PC-3 (cell line): ENCODE data around the gene MAP4K2. TPM values are rescaled to one million over a fixed set of nuclear protein-coding genes. Genes with fewer than 3 reads are reported as not detected.

Experiments
- ATAC-seq: fragments of 200-7000 bp; cut with Tn5 transposase; 2 replicates; pipeline ENCODE4 v1.9.1; 2020; ENCODE audit warnings: mild to moderate bottlenecking, moderate library complexity
- BruUV-seq: library from RNA; stranded (reverse); fragments of 400-500 nt; replicated peaks from 2 replicates; lab custom pipeline; 2021; lab: Mats Ljungman, UMichigan
- CTCF ChIA-PET: fragments of 300-600 bp; sonication (Branson Sonifier 250); formaldehyde crosslinking; loops from one replicate; lab custom pipeline; 2022; ENCODE audit warnings: antibody characterized with exemption; lab: Charles Lee
- POLR2A ChIA-PET: fragments of 300-600 bp; sonication (Branson Sonifier 250); formaldehyde crosslinking; loops from one replicate; lab custom pipeline; 2022; ENCODE audit warnings: antibody characterized with exemption; ENCODE audit not compliant: unreplicated experiment; lab: Charles Lee
- DNase-seq: peaks from one replicate; pipeline ENCODE4 v3.0.0-alpha.2; 2015
- H2AFZ ChIP-seq: fragments of 300-600 bp; sonication (generic); 2 replicates; pipeline ENCODE4 v1.6.0; 2016; ENCODE audit warnings: antibody characterized with exemption, low read length
- H3F3A ChIP-seq: fragments of 300-600 bp; sonication (generic); one replicate; pipeline ENCODE4 v1.6.0; 2017; ENCODE audit warnings: antibody characterized with exemption, low read length, control low read depth, mild to moderate bottlenecking; ENCODE audit not compliant: unreplicated experiment
- H3K27ac ChIP-seq: fragments of 300-600 bp; sonication (generic); 2 replicates; pipeline ENCODE4 v1.5.1; 2016; ENCODE audit warnings: mild to moderate bottlenecking, low read length
- H3K27me3 ChIP-seq: fragments of 300-600 bp; sonication (generic); 2 replicates; pipeline ENCODE4 v1.6.1; 2016; ENCODE audit warnings: low read length, mixed read lengths
- H3K36me3 ChIP-seq: fragments of 300-600 bp; sonication (generic); 2 replicates; pipeline ENCODE4 v1.6.1; 2016; ENCODE audit warnings: low read depth, mixed run types, low read length, mixed read lengths
- H3K4me1 ChIP-seq: fragments of 300-600 bp; sonication (generic); 2 replicates; pipeline ENCODE4 v1.5.1; 2016; ENCODE audit warnings: low read length; ENCODE audit not compliant: insufficient read depth
- H3K4me2 ChIP-seq: fragments of 300-600 bp; sonication (generic); 2 replicates; pipeline ENCODE4 v1.6.0; 2016; ENCODE audit warnings: low read length
- H3K4me3 ChIP-seq: fragments of 300-600 bp; sonication (generic); 2 replicates; pipeline ENCODE4 v1.5.1; 2016; ENCODE audit warnings: mild to moderate bottlenecking, low read length, mixed read lengths
- H3K79me2 ChIP-seq: fragments of 300-600 bp; sonication (generic); 2 replicates; pipeline ENCODE4 v1.6.1; 2017; ENCODE audit warnings: low read length, mixed read lengths
- H3K9ac ChIP-seq: fragments of 300-600 bp; sonication (generic); 2 replicates; pipeline ENCODE4 v1.6.0; 2016; ENCODE audit warnings: mild to moderate bottlenecking, low read length
- H3K9me2 ChIP-seq: fragments of 300-600 bp; sonication (generic); replicated peaks from 2 replicates; pipeline ENCODE4 v1.6.1; 2016; ENCODE audit warnings: mixed run types, low read length, mixed read lengths
- H3K9me3 ChIP-seq: fragments of 300-600 bp; sonication (generic); 2 replicates; pipeline ENCODE4 v1.6.1; 2016; ENCODE audit warnings: low read length, mixed read lengths
- H4K20me1 ChIP-seq: fragments of 300-600 bp; sonication (generic); 2 replicates; pipeline ENCODE4 v1.6.1; 2016; ENCODE audit warnings: low read length, mixed read lengths
- EZH2 ChIP-seq: fragments of 300-600 bp; sonication (generic); IDR thresholded peaks from one replicate; pipeline ENCODE4 v1.6.1; 2017; ENCODE audit warnings: antibody characterized with exemption, mild to moderate bottlenecking, low read length; ENCODE audit not compliant: unreplicated experiment
- EZH2phosphoT487 ChIP-seq: fragments of 300-600 bp; sonication (generic); IDR thresholded peaks from 2 replicates; pipeline ENCODE4 v1.6.1; 2018; ENCODE audit warnings: mild to moderate bottlenecking, antibody characterized with exemption, low read length, borderline replicate concordance
- intact Hi-C: fragments of 100-400 bp; cut with micrococcal nuclease; formaldehyde crosslinking; loops from 2 replicates; pipeline ENCODE4 v1.9.0; 2023
- total RNA-seq: library from RNA; depleted of rRNA; stranded (reverse); fragments of >200 nt; gene quantifications from 2 replicates; pipeline ENCODE4 v1.2.3, GENCODE V29; 2014
- TF ChIP-seq, protein P1 (sequence below): fragments of 300-600 bp; sonication (generic); conservative IDR thresholded peaks from 2 replicates; pipeline ENCODE4 v1.5.1; 2017; ENCODE audit warnings: antibody characterized with exemption, low read depth, mild to moderate bottlenecking, low read length

MAP4K2 gene
- total RNA-seq, 1 experiment from 2014 or later, result 55.6 TPM

DNA sequence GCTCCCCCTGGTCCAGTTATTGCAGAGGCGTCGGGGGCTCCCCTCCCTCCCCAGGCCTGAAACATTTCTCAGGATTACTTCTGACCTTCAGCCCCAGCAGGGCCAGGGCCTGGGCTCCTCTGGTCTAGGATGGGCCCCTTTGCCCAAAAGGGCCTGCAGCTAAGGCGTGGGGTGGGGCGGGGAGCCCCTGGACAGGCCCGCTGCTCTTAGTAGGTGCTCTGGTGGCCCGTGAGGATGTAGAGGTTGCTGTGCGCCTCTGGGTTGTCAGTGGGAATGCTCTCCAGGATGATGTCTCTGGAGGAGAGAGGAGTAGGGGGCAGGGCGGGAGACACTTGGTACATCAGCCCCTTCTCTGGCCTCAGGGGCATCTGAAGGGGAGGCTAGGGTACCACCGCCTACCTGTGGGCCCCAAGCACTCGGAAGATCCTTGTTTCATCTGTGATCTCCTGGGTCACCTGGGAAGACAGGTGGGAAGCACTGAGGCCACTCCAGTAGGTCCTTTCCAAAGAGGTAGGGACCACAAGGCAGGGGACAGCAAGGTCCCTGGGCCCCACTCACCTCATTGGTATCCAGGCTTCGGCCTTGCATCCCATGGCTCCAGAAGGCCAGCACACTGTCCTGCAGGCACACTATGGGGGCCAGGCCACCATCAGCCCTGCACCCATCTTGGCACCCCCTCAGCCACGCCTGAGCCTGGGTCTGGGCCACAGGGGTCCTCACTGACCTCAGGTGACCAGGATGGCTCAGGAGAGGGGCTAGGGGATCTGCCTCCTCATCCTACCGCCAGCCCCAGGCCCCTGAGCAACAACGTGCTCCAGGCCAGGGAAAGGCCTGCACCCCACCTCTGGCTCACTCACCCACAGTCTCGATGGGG lies 13.4 kb downstream of the MAP4K2 start:
- H3K9ac ChIP-seq, result no peak overlapping the region
- H3K4me2 ChIP-seq, result no peak overlapping the region
- intact Hi-C loops, result no loop called here
- DNase-seq (no peak), ATAC-seq (no peak)
- CTCF ChIA-PET, result no interaction called here
- no peaks in the 10 kb centered on the region; the same call in 1 of the 2 replicates for H3K36me3 ChIP-seq
- no peak overlapping the region for H3K4me3 ChIP-seq
- no peaks in the 10 kb centered on the region for H3F3A ChIP-seq
- no peaks in the 10 kb centered on the region for H3K79me2 ChIP-seq
- BruUV-seq, result TSS peak; percentile 45
- no peaks in the 10 kb centered on the region for H4K20me1 ChIP-seq
- no peak overlapping the region for H3K27ac ChIP-seq
- no peak overlapping the region for H2AFZ ChIP-seq
- no peaks in the 10 kb centered on the region for H3K4me1 ChIP-seq
- H3K9me3 ChIP-seq, result no peaks in the 10 kb centered on the region
- no peaks in the 10 kb centered on the region for H3K27me3 ChIP-seq
- H3K9me2 ChIP-seq, result no peaks in the 10 kb centered on the region
- POLR2A ChIA-PET, result no interaction called here
- no peak for TF ChIP-seq EZH2

DNA sequence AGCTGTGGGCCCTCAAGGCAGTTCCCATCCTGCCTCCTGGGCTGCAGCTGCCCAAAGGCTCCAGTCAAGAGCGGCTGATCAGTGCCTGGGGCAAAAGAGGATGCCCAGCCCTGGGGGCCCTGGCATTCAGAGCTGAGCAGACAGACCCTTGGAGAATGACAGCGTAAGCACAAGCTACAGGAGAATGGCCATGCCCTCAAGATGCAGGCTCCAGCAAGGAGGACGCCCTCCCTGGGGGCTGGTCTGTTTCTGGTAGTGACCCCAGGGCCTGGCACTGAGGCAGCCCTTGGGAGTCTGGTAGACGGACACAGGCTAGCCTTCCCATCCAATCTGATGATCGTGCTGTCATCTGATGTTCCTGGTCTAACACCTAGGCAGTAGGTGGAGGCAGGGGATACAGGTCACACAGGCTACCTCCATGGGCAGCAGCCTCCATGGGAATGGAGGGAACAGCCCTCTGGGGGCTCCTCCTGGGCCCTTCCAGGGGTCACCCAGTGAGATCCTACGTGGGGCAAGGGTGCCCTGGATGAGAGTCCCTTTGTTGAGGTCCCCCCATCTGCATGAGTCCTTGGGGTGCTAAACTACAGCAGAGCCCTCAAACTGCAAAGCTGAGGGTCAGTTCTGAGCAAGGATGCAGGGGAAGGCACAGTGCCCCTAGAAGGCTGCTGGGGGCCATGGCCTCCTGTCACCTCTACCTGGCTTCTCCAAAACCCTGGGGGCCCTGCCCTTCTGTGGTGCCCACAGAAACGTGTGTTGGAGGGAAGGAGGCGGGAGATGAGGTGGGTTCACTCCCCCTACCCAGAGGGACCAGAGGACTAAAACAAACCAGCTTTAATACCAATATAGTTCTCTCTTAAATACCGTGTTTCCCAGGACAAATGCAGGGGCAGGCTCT lies 14.4 kb downstream of the MAP4K2 start:
- Histone ChIP-seq H3K9ac (no peak overlapping the region), H3K79me2 (no peaks in the 10 kb centered on the region), H3K36me3 (no peaks in the 10 kb centered on the region; the same call in 1 of the 2 replicates), H4K20me1 (no peaks in the 10 kb centered on the region), H3F3A (no peaks in the 10 kb centered on the region), H3K27me3 (no peaks in the 10 kb centered on the region), H3K4me2 (no peak overlapping the region), H3K27ac (no peak overlapping the region), H2AFZ (no peak overlapping the region), H3K9me2 (no peaks in the 10 kb centered on the region), H3K4me1 (no peaks in the 10 kb centered on the region), H3K4me3 (no peak overlapping the region), H3K9me3 (no peaks in the 10 kb centered on the region)
- ATAC-seq (no peak), DNase-seq (no peak)
- CTCF ChIA-PET, result interaction anchor here (0.6 to 1.0 kb wide), 6 partner anchors 10 to 323 kb away, joined by 3 to 5 read pairs (median 3); partner anchors contain the start of genes SF1 and TM7SF2
- no TSS peak for BruUV-seq
- no peak for TF ChIP-seq EZH2
- TF ChIP-seq EZH2phosphoT487, result no peak
- TF ChIP-seq, protein P1, sequence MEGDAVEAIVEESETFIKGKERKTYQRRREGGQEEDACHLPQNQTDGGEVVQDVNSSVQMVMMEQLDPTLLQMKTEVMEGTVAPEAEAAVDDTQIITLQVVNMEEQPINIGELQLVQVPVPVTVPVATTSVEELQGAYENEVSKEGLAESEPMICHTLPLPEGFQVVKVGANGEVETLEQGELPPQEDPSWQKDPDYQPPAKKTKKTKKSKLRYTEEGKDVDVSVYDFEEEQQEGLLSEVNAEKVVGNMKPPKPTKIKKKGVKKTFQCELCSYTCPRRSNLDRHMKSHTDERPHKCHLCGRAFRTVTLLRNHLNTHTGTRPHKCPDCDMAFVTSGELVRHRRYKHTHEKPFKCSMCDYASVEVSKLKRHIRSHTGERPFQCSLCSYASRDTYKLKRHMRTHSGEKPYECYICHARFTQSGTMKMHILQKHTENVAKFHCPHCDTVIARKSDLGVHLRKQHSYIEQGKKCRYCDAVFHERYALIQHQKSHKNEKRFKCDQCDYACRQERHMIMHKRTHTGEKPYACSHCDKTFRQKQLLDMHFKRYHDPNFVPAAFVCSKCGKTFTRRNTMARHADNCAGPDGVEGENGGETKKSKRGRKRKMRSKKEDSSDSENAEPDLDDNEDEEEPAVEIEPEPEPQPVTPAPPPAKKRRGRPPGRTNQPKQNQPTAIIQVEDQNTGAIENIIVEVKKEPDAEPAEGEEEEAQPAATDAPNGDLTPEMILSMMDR, result no peak
- intact Hi-C loops, result no loop called here
- POLR2A ChIA-PET, result no interaction called here

DNA sequence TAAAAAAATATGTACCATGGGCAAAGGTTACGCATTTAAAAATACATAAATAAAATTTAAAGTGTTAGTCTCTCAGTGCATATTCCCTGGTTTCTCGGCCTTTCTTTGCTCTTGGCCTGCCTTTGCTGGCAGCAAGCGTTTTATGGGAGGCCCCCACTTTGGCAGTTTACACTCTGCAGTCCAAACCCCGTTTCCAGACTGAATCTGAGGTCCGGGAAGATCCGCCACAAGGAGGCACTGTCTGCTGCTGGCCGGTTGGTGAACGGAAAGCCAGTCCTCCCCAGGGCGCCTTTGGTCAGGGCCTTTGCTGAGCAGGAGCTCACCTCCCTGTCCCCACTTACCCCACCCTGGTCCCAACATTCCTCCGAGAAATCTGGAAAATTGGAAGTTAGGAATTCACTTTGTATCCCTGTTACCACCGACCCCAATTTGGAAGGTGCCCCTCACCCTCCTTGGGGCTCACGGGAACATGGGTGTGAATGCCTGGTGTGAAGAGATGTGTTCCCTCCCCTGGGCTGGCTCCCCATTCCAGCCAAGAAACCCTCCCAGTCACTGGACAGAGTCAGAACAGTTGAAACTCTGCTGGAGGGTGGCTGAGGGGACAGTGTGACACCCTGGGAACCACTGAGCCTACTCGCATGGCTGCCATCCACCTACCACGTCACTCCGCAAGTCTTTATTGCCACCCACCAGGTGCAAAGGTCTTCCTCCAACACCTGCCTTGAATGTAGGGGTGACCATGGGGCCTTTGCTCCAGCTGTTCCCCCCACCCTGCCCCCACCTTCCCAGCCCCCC lies 15.3 kb downstream of the MAP4K2 start:
- POLR2A ChIA-PET, result no interaction called here
- no peak overlapping the region for H3K4me2 ChIP-seq
- H4K20me1 ChIP-seq, result no peaks in the 10 kb centered on the region
- H3K9me2 ChIP-seq, result no peaks in the 10 kb centered on the region
- peak; percentile 64 for DNase-seq
- no peak overlapping the region for H3K4me3 ChIP-seq
- CTCF ChIA-PET, result interaction anchor here (0.6 to 1.0 kb wide), 5 partner anchors 9 to 112 kb away, joined by 3 to 5 read pairs (median 3); partner anchors contain the start of gene SF1
- peak; percentile 76 for ATAC-seq
- no peaks in the 10 kb centered on the region; the same call in 1 of the 2 replicates for H3K36me3 ChIP-seq
- no peaks in the 10 kb centered on the region for H3F3A ChIP-seq
- no peak overlapping the region for H3K27ac ChIP-seq
- intact Hi-C loops, result no loop called here
- no peak for TF ChIP-seq EZH2phosphoT487
- TF ChIP-seq, protein P1, result peak; percentile 93
- TF ChIP-seq EZH2, result no peak
- no peaks in the 10 kb centered on the region for H3K4me1 ChIP-seq
- BruUV-seq, result no TSS peak
- no peaks in the 10 kb centered on the region for H3K27me3 ChIP-seq
- H3K9ac ChIP-seq, result no peak overlapping the region
- H3K79me2 ChIP-seq, result no peaks in the 10 kb centered on the region
- no peaks in the 10 kb centered on the region for H3K9me3 ChIP-seq
- no peak overlapping the region for H2AFZ ChIP-seq
